HG02943 (cell line): Measurements from ENCODE around the gene TLE7.

Experiments used
- ATAC-seq: cut with Tn5 transposase; IDR thresholded peaks from one replicate; pipeline ENCODE4 v1.9.1; 2021; ENCODE audit warnings: mild to moderate bottlenecking, low read depth, moderate library complexity; ENCODE audit not compliant: unreplicated experiment

TLE7 gene

DNA sequence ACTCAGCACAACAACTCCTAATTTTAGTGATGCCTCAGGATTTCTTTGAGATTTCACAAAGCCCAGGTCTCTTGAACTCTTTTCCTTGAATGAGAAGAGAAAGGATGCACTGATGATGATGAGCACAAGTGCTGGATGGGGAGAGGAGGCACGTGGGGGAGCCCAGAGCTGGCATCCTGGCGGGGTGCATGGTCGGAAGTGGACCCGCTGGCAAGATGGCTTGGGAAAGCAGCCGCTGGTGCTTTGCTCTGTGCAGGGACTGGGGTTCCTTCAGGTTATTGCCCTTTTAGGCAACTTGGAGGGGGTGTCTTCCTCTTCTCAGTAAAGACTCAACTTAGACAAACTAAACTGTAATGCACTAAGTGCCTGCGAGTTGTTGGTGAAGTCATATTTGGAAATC lies 61.0 kb downstream of the TLE7 start:
- ATAC-seq: no peak
